Measurements from ENCODE around the gene BUD13.

The BUD13 gene

DNA sequence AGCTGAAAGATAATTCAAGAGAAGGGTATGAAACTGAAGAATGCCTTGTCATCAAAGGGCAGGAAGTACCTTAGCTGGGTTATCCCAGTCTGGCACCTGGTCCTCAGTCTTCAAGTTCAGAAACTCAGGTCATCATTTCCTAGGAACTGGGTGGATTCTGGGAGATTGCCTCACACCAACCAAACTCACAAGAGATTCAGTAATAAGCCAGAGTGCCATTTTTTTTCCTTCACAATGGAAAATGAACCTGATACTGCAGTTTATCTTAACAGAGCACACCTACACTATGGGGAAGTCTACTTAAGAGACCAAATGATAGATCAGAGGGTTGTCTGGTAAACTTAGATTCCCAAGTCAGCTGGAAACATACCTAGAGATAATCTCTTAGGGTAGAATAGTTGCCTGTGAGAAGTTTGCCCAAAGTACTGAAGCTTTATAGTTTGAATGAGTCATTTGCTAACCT, 3.8 kb upstream of the BUD13 start:
- DNase-seq (ENCODE audit: low read depth in 1 of 2, low spot score in 1 of 2) = no peak
- TF ChIP-seq GABPA (IDR thresholded peaks at IDR 0.05; ENCODE audit: low read depth) = no peak
- TF ChIP-seq SPI1 (IDR thresholded peaks at IDR 0.05; ENCODE audit: borderline replicate concordance, low read depth) = no peak
- TF ChIP-seq POLR2AphosphoS5 (IDR thresholded peaks at IDR 0.05; ENCODE audit: low read depth) = no peak
- TF ChIP-seq REST (IDR thresholded peaks at IDR 0.05; ENCODE audit: insufficient replicate concordance, low read depth) = no peak
- TF ChIP-seq, protein P1, sequence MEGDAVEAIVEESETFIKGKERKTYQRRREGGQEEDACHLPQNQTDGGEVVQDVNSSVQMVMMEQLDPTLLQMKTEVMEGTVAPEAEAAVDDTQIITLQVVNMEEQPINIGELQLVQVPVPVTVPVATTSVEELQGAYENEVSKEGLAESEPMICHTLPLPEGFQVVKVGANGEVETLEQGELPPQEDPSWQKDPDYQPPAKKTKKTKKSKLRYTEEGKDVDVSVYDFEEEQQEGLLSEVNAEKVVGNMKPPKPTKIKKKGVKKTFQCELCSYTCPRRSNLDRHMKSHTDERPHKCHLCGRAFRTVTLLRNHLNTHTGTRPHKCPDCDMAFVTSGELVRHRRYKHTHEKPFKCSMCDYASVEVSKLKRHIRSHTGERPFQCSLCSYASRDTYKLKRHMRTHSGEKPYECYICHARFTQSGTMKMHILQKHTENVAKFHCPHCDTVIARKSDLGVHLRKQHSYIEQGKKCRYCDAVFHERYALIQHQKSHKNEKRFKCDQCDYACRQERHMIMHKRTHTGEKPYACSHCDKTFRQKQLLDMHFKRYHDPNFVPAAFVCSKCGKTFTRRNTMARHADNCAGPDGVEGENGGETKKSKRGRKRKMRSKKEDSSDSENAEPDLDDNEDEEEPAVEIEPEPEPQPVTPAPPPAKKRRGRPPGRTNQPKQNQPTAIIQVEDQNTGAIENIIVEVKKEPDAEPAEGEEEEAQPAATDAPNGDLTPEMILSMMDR (IDR thresholded peaks at IDR 0.05; ENCODE audit: insufficient read depth, low read length) = no peak
- H3K27ac ChIP-seq (replicated peaks) = no peak overlapping the region

DNA sequence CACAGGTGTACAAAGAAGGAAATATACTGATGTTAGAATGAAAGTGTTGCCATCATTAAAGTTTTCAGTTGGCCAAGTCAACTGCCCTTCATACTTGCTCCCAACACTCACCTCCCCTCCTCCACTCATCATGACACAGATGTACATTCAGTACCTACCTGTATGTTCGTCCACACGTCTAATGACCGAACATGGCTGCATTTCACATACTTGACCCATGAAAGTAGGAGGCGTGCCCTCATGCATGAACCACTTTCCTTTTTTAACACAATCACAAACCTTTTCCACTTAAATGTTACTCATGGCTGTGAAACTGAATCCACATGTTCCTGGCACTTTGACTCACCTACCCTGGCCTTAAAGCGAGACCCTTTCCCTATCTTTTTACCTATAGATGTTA, 3.2 kb upstream of the BUD13 start:
- no peak overlapping the region for H3K27ac ChIP-seq (replicated peaks)

More for the DNA sequence above, 3.8 kb upstream of the BUD13 start:
- Histone ChIP-seq H3K4me3 (replicated peaks; ENCODE audit: insufficient read depth, low read length) (no peak overlapping the region), H3K27me3 (ENCODE audit: insufficient read depth, poor library complexity, severe bottlenecking) (no peaks in the 10 kb centered on the region)

DNA sequence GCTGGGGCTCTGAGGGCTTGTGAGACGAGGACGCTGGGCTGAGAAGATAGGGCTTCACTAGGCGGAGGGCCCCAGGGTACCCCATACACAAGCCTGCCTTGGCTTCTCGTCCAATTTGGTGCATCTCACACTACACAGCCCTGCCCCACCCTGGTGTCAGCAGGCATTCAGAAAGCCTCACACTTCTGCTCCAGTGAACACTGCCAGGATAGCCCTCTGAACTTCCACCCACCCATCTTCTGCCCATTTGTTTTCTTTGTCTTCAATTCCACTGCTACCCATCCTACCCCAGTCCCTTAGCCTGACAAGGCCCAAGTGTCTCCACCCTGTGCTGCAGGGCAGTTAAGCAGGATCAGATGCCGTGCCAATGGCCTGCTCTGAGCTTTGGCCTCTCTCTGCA, 1.9 kb upstream of the BUD13 start:
- Histone ChIP-seq H3K27me3 (ENCODE audit: insufficient read depth, poor library complexity, severe bottlenecking) (no peaks in the 10 kb centered on the region), H3K27ac (replicated peaks) (peak overlapping the region; percentile 94; the same call in 1 of the 2 replicates), H3K4me3 (replicated peaks; ENCODE audit: insufficient read depth, low read length) (no peak overlapping the region)
- no peak for DNase-seq (ENCODE audit: low read depth in 1 of 2, low spot score in 1 of 2)
- TF ChIP-seq GABPA (IDR thresholded peaks at IDR 0.05; ENCODE audit: low read depth) (no peak), SPI1 (IDR thresholded peaks at IDR 0.05; ENCODE audit: borderline replicate concordance, low read depth) (no peak), REST (IDR thresholded peaks at IDR 0.05; ENCODE audit: insufficient replicate concordance, low read depth) (no peak), POLR2AphosphoS5 (IDR thresholded peaks at IDR 0.05; ENCODE audit: low read depth) (no peak)
- TF ChIP-seq, protein P1 (IDR thresholded peaks at IDR 0.05; ENCODE audit: insufficient read depth, low read length) = no peak

More for the DNA sequence above, 3.2 kb upstream of the BUD13 start:
- H3K4me3 ChIP-seq (replicated peaks; ENCODE audit: insufficient read depth, low read length) = no peak overlapping the region
- TF ChIP-seq POLR2AphosphoS5 (IDR thresholded peaks at IDR 0.05; ENCODE audit: low read depth) (peak; percentile 24; the same call in 1 of the 2 replicates), SPI1 (IDR thresholded peaks at IDR 0.05; ENCODE audit: borderline replicate concordance, low read depth) (no peak)
- no peak for DNase-seq (ENCODE audit: low read depth in 1 of 2, low spot score in 1 of 2)
- no peaks in the 10 kb centered on the region for H3K27me3 ChIP-seq (ENCODE audit: insufficient read depth, poor library complexity, severe bottlenecking)

DNA sequence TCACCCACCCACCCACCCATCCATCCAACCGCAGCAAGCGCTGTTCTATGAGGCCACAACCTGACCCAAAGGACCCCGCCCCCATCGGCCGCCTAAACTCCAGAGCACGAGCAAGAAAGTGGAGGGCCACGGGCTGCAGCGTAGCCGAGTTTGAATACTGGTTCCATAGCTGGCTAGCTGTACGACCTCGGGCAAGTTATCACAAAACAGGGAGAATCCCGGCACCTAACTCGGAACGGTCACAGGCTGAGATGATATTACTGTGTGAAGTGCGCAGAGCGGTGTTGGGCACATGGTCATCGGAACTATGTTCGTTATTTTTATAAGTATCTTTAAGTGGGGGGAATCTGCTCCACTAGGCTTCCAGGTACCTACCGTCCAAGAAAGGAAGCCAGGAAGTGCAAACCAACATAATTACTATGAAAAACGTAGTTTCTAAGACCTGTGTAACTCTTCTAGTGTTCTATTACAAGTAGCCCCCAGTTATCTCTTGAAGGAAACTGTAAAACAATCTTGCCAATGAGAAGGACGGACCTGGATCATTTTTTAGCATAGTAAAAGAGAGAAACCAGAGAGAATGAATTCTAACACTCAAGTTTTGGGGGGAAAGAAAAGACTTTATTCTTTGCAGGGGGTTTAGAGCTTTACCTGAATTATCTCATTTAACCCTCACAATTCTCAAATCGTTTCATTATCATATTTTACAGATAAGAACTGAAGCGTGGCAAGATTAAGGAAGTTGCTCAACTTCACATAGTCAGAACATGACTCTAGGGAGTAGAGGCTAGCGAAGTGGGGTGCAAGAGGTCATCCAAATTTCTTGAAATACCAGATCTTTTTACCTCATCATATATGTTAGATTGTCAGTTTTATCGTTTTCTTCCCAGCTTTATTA, 663 bp upstream of the BUD13 start:
- Histone ChIP-seq H3K4me3 (replicated peaks; ENCODE audit: insufficient read depth, low read length) (peak overlapping the region; percentile 90), H3K27me3 (ENCODE audit: insufficient read depth, poor library complexity, severe bottlenecking) (no peaks in the 10 kb centered on the region), H3K27ac (replicated peaks) (peak overlapping the region; percentile 94)
- TF ChIP-seq REST (IDR thresholded peaks at IDR 0.05; ENCODE audit: insufficient replicate concordance, low read depth) (no peak), SPI1 (IDR thresholded peaks at IDR 0.05; ENCODE audit: borderline replicate concordance, low read depth) (peak; percentile 46; the same call in 1 of the 2 replicates), GABPA (IDR thresholded peaks at IDR 0.05; ENCODE audit: low read depth) (no peak), POLR2AphosphoS5 (IDR thresholded peaks at IDR 0.05; ENCODE audit: low read depth) (peak; percentile 4; the same call in 1 of the 2 replicates)
- TF ChIP-seq, protein P1 (IDR thresholded peaks at IDR 0.05; ENCODE audit: insufficient read depth, low read length) = no peak
- DNase-seq (ENCODE audit: low read depth in 1 of 2, low spot score in 1 of 2) = peak in 1 of 2 experiments; percentile 49
